ENCODE results near the gene RTRAF. TPM values are rescaled to one million over a fixed set of nuclear protein-coding genes. Genes with fewer than 3 reads are reported as not detected.

Gene RTRAF
- polyA plus RNA-seq, 5 donors = 251 to 353 (median 275) TPM

DNA sequence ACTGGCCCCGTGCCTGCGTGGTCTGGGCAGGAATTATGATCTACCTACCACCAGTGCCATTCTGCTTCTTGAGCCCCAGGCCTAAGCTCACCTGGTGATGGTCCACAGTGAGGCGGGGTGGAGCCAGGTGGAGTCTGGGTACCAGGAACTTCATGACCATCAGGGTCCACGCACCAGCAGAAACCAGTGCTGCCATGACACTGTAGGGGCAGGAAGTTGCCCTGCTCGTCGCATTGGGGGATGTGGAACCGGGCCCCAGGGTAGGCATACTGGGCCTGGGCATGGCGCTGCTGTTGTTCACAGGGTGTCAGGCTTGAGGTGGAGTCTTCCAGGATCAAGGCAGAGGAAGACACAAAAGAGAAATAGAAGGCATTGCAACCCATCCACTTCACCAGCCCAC lies 29.6 kb downstream of the RTRAF start:
- no peak for DNase-seq

DNA sequence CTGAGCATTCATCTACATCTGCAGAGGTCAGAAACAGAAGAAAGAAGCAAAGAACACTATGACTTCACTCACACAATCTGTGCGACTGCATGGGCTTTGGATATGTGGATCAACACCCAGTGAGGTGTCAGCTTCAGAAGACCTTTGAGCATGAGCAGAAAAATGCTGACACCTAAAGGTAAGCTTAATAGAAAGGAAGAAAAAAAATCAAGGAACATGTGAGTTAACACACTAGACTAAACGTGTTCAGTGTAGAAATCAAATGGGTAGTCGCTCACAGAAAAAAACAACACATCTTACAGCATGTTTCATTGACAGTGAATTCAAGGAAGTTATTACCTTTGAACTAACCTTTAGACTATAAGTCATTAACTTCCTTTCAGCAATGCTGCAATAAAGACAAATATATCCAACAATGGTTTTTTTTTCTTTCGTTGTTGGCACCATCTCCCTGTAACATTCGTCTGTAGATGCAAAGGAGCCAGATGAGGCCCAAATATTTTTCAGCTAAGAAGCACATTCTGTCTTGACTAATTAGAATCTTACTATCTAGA lies 30.9 kb downstream of the RTRAF start:
- no peak for DNase-seq

DNA sequence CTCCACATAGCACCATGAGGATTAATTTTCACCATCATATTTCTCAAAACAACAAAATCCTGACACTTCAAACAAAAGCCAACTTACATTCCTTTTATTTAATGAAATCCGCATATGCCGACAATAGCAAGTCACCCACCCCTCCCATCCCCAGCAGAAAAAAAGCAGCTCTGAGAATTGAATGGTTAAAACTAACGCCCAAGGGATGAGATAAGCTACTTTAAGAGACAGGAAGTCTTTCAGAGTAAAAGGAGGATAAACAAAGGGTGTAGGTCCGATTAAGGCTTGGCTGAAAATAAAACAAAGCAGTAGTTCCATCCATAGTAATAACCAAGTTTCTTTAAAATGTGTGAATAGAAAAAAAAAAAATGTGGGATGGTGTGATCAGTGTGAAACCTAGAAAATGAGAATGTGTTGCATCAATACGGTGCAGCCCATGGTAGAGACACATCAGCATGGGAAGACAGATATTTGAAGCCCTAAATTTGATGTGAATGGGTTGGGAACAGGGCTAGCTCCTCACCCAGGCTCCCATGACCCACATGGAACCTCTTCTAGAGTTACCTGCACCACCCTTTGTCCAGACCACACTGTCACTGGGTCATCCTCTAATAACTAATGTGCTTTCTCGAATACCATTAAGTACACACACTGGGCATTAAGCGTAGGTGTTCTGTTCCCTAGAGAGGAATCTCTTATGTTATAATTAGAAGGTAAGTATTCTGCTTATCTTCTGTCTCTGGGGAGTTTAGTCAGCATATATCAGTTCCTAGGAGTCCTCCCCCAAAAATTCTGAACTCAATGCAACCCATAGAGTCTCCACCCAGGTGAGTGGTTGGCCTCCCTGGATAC lies 31.7 kb downstream of the RTRAF start:
- no peak for DNase-seq

DNA sequence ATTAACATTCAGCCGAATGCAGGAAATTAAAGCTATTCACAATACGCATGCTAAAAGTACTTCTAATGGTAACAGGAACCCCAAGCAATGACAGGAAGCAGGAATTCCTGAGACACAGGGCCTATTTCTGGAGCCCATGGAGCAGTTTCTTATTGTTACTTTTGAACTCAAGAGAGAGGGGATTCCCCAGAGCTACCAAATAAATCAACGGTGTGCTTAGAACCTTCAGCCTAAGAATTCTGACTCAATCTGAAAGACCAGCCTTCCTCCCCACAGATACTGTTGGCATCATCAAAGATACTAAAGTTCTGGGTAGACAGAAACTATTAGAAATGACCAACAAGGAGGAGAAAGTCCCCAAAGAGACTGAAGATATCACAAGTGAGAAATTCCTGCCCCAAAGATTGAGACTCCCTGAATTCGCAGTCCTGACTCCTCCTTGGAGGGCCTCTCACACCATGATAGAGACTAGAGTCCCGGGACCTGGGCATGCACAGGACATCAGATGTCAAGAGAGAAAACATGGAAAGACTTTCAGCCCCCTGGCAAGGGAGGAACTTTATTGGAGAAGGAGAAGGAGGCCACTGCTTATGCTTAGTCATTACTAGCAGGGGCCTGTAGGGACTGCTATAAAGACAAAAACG lies 32.7 kb downstream of the RTRAF start:
- DNase-seq = no peak

DNA sequence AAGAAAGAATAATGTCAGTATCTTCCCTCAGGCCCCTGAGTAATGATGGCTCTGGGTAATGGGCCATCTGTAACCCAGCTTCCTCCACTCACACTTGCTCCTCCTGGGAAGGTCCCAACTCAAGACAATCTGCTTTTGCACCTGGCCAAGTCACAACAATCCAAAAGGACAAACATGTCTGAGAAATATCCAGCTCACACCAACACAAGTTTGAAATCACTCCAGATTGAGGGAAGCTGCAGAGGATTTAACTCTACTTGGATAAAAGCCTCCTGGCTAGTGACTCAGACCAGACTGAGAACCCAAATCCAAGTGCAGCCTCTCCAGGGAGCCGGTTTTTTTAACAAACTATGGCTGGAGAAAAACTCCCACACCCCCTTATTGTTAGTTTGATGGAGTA lies 34.2 kb downstream of the RTRAF start:
- DNase-seq = no peak

GRCh38 chr14:52025310-52025709 lies 36.0 kb downstream of the RTRAF start:
- no peak for DNase-seq

- no peak for DNase-seq
Observed at GRCh38 chr14:52026017-52026660, 36.8 kb downstream of the RTRAF start.

DNA sequence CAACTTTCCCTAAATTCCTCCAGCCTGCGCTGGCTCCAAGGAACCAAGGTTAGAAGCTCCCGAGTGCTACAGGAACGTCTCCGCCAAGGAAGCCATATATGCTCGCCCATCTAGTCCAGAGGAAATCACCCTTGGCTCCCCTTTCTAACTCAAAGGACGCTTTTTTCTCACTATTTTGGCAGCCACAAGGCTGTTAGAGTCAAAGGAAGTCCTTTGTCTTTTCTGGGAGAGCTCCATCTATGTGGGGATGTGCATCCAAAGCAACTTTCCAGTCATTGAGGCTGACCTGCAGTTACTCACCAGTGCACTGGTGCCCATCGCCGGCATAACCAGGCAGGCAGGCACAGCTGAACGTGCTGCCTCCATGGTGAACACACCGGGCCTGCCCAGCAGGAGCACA lies 37.6 kb downstream of the RTRAF start:
- no peak for DNase-seq

DNA sequence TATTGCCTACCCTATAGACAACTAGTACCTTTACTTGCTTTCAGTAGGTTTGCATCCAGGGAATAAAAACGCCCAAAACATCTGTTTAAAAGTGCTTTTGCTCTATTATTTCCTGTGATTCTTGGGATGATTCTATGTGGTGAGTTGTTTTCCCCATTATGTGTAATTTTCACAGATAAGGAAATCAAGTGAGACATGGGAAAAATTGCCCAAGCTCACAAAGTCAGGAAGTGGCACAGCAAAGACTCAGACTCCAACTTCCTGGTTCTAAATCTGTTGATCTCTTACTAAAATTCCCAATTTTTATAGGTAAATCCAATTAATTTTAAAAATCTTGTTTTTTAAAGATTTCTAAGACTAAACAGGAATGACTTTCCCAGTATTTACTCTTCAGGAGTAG lies 40.5 kb downstream of the RTRAF start:
- DNase-seq = no peak

DNA sequence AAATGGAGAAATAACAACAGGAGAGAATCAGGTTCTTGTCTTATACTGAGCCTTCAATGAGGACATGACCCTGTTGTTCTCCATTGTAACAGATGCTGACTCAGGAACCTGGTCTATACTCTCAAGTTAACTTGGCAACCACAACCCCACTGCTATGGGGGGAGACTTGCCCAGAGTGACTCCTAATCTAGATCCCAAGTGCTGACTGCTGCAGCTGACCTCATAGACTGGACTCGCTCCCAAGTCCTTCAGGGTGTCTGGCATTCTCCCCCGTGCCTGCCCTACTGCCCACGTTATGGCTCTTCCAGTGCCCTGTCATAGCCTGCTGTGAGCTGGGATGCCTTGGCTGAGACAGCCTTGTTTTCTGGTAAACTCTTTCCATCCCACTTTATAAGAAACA lies 42.4 kb downstream of the RTRAF start:
- no peak for DNase-seq

- no peak for DNase-seq
Observed at GRCh38 chr14:52032204-52032801, 43.0 kb downstream of the RTRAF start.

DNA sequence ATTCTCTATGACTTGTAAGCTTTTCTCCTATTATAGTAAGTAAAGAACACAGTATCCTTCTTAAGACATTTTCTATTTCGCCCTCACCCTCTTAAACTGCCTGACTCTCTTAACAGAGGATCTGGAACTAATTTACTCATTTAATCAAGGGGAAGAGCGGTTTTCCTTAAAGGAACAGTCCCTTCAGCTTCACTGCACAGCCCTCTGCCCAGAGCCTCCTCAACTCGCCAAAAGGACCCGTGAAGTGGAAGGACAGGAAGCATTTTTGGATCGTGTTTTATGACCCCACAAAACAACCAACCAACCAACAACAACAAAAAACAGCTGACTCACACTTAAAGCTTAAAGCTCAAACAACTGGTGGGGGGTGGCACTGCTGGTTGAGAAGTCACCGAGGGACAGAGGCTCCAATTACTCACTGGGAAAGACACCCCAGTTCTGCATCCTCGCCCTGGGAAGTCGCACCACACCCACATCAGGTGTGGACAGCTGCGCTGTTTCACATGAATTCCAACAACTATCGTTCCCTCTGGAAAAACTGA lies 43.8 kb downstream of the RTRAF start:
- DNase-seq = no peak

GRCh38 chr14:52039124-52039815 lies 49.9 kb downstream of the RTRAF start:
- DNase-seq = no peak

GRCh38 chr14:52040598-52040997 lies 51.3 kb downstream of the RTRAF start:
- no peak for DNase-seq

- DNase-seq = no peak
Observed at GRCh38 chr14:52042371-52043289, 53.3 kb downstream of the RTRAF start.

GRCh38 chr14:52043690-52044089 lies 54.3 kb downstream of the RTRAF start:
- no peak for DNase-seq

GRCh38 chr14:52044791-52045522 lies 55.6 kb downstream of the RTRAF start:
- DNase-seq = no peak

GRCh38 chr14:52046376-52046917 lies 57.1 kb downstream of the RTRAF start:
- DNase-seq = no peak

DNA sequence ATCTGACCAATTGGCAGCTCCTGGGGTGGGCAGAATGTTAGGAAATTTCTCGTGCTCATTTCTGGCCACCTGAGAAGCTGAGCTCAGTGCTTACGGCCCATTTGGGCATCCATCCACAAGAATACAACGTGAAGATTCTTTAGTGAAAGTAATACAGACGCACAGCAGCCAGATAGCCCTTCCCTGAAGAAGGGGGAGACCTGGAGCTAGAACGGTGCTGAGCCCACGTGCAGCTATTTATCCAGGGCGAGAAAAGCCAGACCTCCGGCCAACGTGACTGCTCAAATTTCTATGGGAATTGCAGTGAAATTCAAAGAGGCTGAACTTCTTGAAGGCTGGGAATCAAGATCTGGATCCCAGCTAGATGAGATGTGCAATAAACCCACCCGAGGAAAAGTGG lies 58.8 kb downstream of the RTRAF start:
- no peak for DNase-seq
